Hepatocyte (in vitro differentiated cells): ENCODE data around the gene PARD3B. TPM values are rescaled to one million over a fixed set of nuclear protein-coding genes. Genes with fewer than 3 reads are reported as not detected.

Source experiments
- DNase-seq: peaks from one replicate; pipeline ENCODE4 v3.0.0-alpha.2; 2016; ENCODE audit warnings: low spot score
- H2AFZ ChIP-seq: fragments of 200-600 bp; sonication (generic); 2 replicates; pipeline ENCODE4 v1.6.0; 2016; ENCODE audit warnings: antibody characterized with exemption, mild to moderate bottlenecking
- H3K27ac ChIP-seq: fragments of 200-600 bp; sonication (generic); 2 replicates; pipeline ENCODE4 v1.5.1; 2016; ENCODE audit warnings: mild to moderate bottlenecking
- H3K27me3 ChIP-seq: fragments of 200-600 bp; sonication (generic); 2 replicates; pipeline ENCODE4 v1.6.1; 2016
- H3K36me3 ChIP-seq: fragments of 200-600 bp; sonication (generic); replicated peaks from 2 replicates; pipeline ENCODE4 v1.5.1; 2016; ENCODE audit warnings: low read depth; ENCODE audit not compliant: insufficient read depth
- H3K4me1 ChIP-seq: fragments of 200-600 bp; sonication (generic); 2 replicates; pipeline ENCODE4 v1.5.1; 2016; ENCODE audit warnings: mild to moderate bottlenecking, moderate library complexity; ENCODE audit not compliant: insufficient read depth
- H3K4me2 ChIP-seq: fragments of 200-600 bp; sonication (generic); 2 replicates; pipeline ENCODE4 v1.6.0; 2016
- H3K4me3 ChIP-seq: fragments of 200-600 bp; sonication (generic); 2 replicates; pipeline ENCODE4 v1.5.1; 2016; ENCODE audit warnings: mild to moderate bottlenecking
- H3K79me2 ChIP-seq: fragments of 200-600 bp; sonication (generic); 2 replicates; pipeline ENCODE4 v1.6.0; 2017; ENCODE audit warnings: mild to moderate bottlenecking
- H3K9me2 ChIP-seq: fragments of 200-600 bp; sonication (generic); replicated peaks from 2 replicates; pipeline ENCODE4 v1.6.0; 2017; ENCODE audit warnings: mild to moderate bottlenecking; ENCODE audit not compliant: insufficient read depth
- H3K9me3 ChIP-seq: fragments of 200-600 bp; sonication (generic); 2 replicates; pipeline ENCODE4 v1.5.1; 2016; ENCODE audit warnings: low read depth, mild to moderate bottlenecking
- H4K20me1 ChIP-seq: fragments of 200-600 bp; sonication (generic); 2 replicates; pipeline ENCODE4 v1.6.0; 2016; ENCODE audit warnings: mild to moderate bottlenecking; ENCODE audit not compliant: insufficient read depth, poor library complexity, severe bottlenecking
- CTCF ChIP-seq: fragments of 200-600 bp; sonication (generic); IDR thresholded peaks from 2 replicates; pipeline ENCODE4 v1.5.1; 2016; ENCODE audit warnings: antibody characterized with exemption, mild to moderate bottlenecking; ENCODE audit not compliant: poor library complexity
- EZH2 ChIP-seq: fragments of 200-600 bp; sonication (generic); IDR thresholded peaks from 2 replicates; pipeline ENCODE4 v1.6.1; 2016; ENCODE audit warnings: antibody characterized with exemption, mild to moderate bottlenecking, borderline replicate concordance
- EZH2phosphoT487 ChIP-seq: fragments of 200-600 bp; sonication (generic); IDR thresholded peaks from one replicate; pipeline ENCODE4 v1.6.1; 2018; ENCODE audit warnings: antibody characterized with exemption, mild to moderate bottlenecking, low read depth, moderate library complexity; ENCODE audit not compliant: unreplicated experiment, severe bottlenecking
- WGBS: methylation state at CpG from one replicate; pipeline ENCODE4 v1.1.6; 2016; ENCODE audit warnings: low lambda C conversion rate; ENCODE audit errors: missing lambda C conversion rate; 5-methylcytosine and 5-hydroxymethylcytosine counted together
- polyA plus RNA-seq: library from polyadenylated mRNA; unstranded; fragments of >200 nt; fragmentation: Nextera tagmentation; extraction: Ambion mirVana; gene quantifications from 2 replicates; pipeline ENCODE4 v1.2.1, GENCODE V29; 2016
- total RNA-seq: library from RNA; depleted of rRNA; stranded (reverse); fragments of >200 nt; gene quantifications from 2 replicates; pipeline ENCODE4 v1.2.3, GENCODE V29; 2014

Gene PARD3B
- total and polyA plus RNA-seq, 2 experiments from 2014 or later = 11.5 to 21.7 TPM

- peak; percentile 22 for DNase-seq
- H3K4me1 ChIP-seq = peaks cover 24% of the 10 kb centered on the region
- H2AFZ ChIP-seq = no peak overlapping the region
- no peaks in the 10 kb centered on the region for H3K9me2 ChIP-seq
- WGBS = 29% methylated on average over 2 of the region's 2 CpGs
- no peak for TF ChIP-seq CTCF
- H3K27me3 ChIP-seq = no peaks in the 10 kb centered on the region
- H3K79me2 ChIP-seq = peaks cover 28% of the 10 kb centered on the region
- no peak overlapping the region for H3K4me2 ChIP-seq
- H3K9me3 ChIP-seq = no peaks in the 10 kb centered on the region
- no peaks in the 10 kb centered on the region for H3K36me3 ChIP-seq
- peak overlapping the region; percentile 24 for H3K27ac ChIP-seq
- no peak overlapping the region for H3K4me3 ChIP-seq
- no peaks in the 10 kb centered on the region for H4K20me1 ChIP-seq
Observed at GRCh38 chr2:204670124-204670523, 124.8 kb downstream of the PARD3B start.

GRCh38 chr2:204670756-204671155, 125.5 kb downstream of the PARD3B start:
- Histone ChIP-seq H3K9me2 (no peaks in the 10 kb centered on the region), H2AFZ (no peak overlapping the region), H3K27me3 (no peaks in the 10 kb centered on the region), H3K9me3 (no peaks in the 10 kb centered on the region), H3K4me3 (no peak overlapping the region), H3K36me3 (no peaks in the 10 kb centered on the region), H4K20me1 (no peaks in the 10 kb centered on the region), H3K79me2 (peaks cover 23% of the 10 kb centered on the region), H3K27ac (no peak overlapping the region), H3K4me1 (peaks cover 18% of the 10 kb centered on the region), H3K4me2 (no peak overlapping the region)
- no peak for DNase-seq
- no peak for TF ChIP-seq EZH2phosphoT487
- no peak for TF ChIP-seq EZH2
- no peak for TF ChIP-seq CTCF
- 95% methylated on average over 4 of the region's 4 CpGs for WGBS

GRCh38 chr2:204672772-204673171, 127.5 kb downstream of the PARD3B start:
- WGBS = 71% methylated on average over 4 of the region's 4 CpGs
- H3K27ac ChIP-seq = no peak overlapping the region
- no peak overlapping the region for H2AFZ ChIP-seq
- H3K9me3 ChIP-seq = no peaks in the 10 kb centered on the region
- no peak overlapping the region for H3K4me3 ChIP-seq
- no peaks in the 10 kb centered on the region for H3K36me3 ChIP-seq
- DNase-seq = no peak
- peaks cover 13% of the 10 kb centered on the region for H3K4me1 ChIP-seq
- H3K79me2 ChIP-seq = peaks cover 17% of the 10 kb centered on the region
- no peaks in the 10 kb centered on the region for H4K20me1 ChIP-seq
- TF ChIP-seq EZH2phosphoT487 (no peak), EZH2 (no peak), CTCF (no peak)
- no peak overlapping the region for H3K4me2 ChIP-seq
- no peaks in the 10 kb centered on the region for H3K9me2 ChIP-seq
- H3K27me3 ChIP-seq = no peaks in the 10 kb centered on the region

GRCh38 chr2:204673877-204674276, 128.6 kb downstream of the PARD3B start:
- DNase-seq = no peak
- Histone ChIP-seq H3K9me3 (no peaks in the 10 kb centered on the region), H4K20me1 (no peaks in the 10 kb centered on the region), H3K4me1 (peaks cover 13% of the 10 kb centered on the region), H3K36me3 (no peaks in the 10 kb centered on the region), H2AFZ (no peak overlapping the region), H3K4me3 (no peak overlapping the region), H3K4me2 (no peak overlapping the region), H3K9me2 (no peaks in the 10 kb centered on the region), H3K79me2 (peaks cover 18% of the 10 kb centered on the region), H3K27ac (no peak overlapping the region), H3K27me3 (no peaks in the 10 kb centered on the region)
- 88% methylated on average over 3 of the region's 3 CpGs for WGBS
- TF ChIP-seq CTCF (no peak), EZH2phosphoT487 (no peak)
